ENCODE results near the gene ANKRD34A. TPM values are rescaled to one million over a fixed set of nuclear protein-coding genes. Genes with fewer than 3 reads are reported as not detected.

ANKRD34A gene
- total and polyA plus RNA-seq, 2 of the 13 experiments (the other 11 are each of a cell fraction or from before 2014, with no cell fraction given), result 0.05 to 0.07 TPM

DNA sequence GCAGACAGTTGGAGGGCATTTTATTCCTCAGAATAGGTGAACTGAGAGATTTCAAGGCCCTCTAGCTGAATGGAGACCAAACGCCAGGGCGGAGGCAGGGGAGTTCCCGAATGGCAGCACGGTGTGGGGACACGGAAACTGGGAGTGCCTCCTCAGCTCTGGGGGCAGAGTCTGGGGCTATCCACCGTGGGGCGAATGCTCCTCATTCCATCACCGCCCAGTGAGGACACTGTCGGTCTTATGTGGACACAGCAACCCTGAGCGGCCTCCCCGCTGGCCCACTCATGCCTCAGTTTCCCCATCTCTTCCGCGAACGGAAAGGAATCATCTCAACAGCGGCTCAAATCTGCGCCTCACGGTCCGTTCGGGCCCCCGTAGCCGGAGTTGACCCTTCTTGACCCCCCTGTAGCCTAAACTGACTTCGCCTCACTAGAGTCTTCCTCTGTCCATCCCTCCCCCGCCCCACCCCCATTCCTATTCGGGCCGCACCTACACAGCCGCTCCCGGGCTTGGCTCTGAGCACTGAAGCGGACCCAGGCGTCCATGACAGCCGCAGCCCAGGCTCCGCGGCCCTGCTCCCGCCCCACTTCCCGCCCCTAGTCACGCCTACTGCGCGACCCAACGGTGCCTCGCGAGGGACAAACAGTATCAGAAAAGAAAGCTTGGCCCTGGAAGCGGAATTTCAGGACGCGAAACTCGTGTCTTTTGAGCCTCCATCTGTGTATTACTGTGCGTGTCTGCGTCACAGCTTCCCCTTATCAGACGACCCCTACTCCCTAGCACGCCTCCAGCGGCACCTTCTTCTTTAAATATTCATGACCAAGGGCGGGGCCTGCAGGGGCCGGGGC, 46.0 kb downstream of the ANKRD34A start, which contains the start of gene PEX11B (continued):
- TF ChIP-seq ZNF616 (CRISPR knock-in tag; IDR thresholded peaks at IDR 0.05; ENCODE audit: low read depth), result no peak
- 0 out of 2 replicates have a peak, but pooled peaks have one; percentile 31 for TF ChIP-seq ZNF749 (CRISPR knock-in tag; IDR thresholded peaks at IDR 0.05; ENCODE audit: borderline replicate concordance)
- TF ChIP-seq ZNF772 (CRISPR knock-in tag; IDR thresholded peaks at IDR 0.05), result 0 out of 2 replicates have a peak, but pooled peaks have one; percentile 47
- peak; percentile 82; the same call in 1 of the 2 replicates for TF ChIP-seq GLI4 (CRISPR knock-in tag; IDR thresholded peaks at IDR 0.05; ENCODE audit: borderline replicate concordance)
- TF ChIP-seq FOXK1 (CRISPR knock-in tag; IDR thresholded peaks at IDR 0.05; ENCODE audit: borderline replicate concordance, low read depth), result 0 out of 2 replicates have a peak, but pooled peaks have one; percentile 25
- peak; percentile 72; the same call in 1 of the 2 replicates for TF ChIP-seq NR2C2 (CRISPR knock-in tag; IDR thresholded peaks at IDR 0.05; ENCODE audit: borderline replicate concordance)
- TF ChIP-seq HCFC1 (IDR thresholded peaks at IDR 0.05; ENCODE audit: low read depth, low read length), result peak; percentile 36; the same call in 1 of the 2 replicates
- peak; percentile 37; the same call in 1 of the 2 replicates for TF ChIP-seq GATAD2A (CRISPR knock-in tag; IDR thresholded peaks at IDR 0.05)
- 0 out of 2 replicates have a peak, but pooled peaks have one; percentile 33 for TF ChIP-seq POGZ (CRISPR knock-in tag; IDR thresholded peaks at IDR 0.05)
- TF ChIP-seq KDM5B (CRISPR knock-in tag; IDR thresholded peaks at IDR 0.05; ENCODE audit: borderline replicate concordance), result peak; percentile 41; the same call in 1 of the 2 replicates
- peak in 1 of 2 experiments; percentile 34; a peak in 1 of 4 replicates for TF ChIP-seq NR2F1 (CRISPR knock-in tag; IDR thresholded peaks at IDR 0.05)
- TF ChIP-seq, protein P1, sequence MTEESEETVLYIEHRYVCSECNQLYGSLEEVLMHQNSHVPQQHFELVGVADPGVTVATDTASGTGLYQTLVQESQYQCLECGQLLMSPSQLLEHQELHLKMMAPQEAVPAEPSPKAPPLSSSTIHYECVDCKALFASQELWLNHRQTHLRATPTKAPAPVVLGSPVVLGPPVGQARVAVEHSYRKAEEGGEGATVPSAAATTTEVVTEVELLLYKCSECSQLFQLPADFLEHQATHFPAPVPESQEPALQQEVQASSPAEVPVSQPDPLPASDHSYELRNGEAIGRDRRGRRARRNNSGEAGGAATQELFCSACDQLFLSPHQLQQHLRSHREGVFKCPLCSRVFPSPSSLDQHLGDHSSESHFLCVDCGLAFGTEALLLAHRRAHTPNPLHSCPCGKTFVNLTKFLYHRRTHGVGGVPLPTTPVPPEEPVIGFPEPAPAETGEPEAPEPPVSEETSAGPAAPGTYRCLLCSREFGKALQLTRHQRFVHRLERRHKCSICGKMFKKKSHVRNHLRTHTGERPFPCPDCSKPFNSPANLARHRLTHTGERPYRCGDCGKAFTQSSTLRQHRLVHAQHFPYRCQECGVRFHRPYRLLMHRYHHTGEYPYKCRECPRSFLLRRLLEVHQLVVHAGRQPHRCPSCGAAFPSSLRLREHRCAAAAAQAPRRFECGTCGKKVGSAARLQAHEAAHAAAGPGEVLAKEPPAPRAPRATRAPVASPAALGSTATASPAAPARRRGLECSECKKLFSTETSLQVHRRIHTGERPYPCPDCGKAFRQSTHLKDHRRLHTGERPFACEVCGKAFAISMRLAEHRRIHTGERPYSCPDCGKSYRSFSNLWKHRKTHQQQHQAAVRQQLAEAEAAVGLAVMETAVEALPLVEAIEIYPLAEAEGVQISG (CRISPR knock-in tag; IDR thresholded peaks at IDR 0.05), result peak; percentile 31; the same call in 1 of the 2 replicates
- TF ChIP-seq, protein P2, sequence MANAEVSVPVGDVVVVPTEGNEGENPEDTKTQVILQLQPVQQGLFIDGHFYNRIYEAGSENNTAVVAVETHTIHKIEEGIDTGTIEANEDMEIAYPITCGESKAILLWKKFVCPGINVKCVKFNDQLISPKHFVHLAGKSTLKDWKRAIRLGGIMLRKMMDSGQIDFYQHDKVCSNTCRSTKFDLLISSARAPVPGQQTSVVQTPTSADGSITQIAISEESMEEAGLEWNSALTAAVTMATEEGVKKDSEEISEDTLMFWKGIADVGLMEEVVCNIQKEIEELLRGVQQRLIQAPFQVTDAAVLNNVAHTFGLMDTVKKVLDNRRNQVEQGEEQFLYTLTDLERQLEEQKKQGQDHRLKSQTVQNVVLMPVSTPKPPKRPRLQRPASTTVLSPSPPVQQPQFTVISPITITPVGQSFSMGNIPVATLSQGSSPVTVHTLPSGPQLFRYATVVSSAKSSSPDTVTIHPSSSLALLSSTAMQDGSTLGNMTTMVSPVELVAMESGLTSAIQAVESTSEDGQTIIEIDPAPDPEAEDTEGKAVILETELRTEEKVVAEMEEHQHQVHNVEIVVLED (CRISPR knock-in tag; IDR thresholded peaks at IDR 0.05; ENCODE audit: borderline replicate concordance), result peak; percentile 53; the same call in 1 of the 2 replicates
- TF ChIP-seq TBP (CRISPR knock-in tag; IDR thresholded peaks at IDR 0.05), result no peak
- no peak for TF ChIP-seq ZNF777 (CRISPR knock-in tag; IDR thresholded peaks at IDR 0.05)
- no peak for TF ChIP-seq PCBP2 (optimal IDR thresholded peaks at IDR 0.05; ENCODE audit: low read depth, low read length, poor library complexity, severe bottlenecking)
- no peak for TF ChIP-seq BORCS8-MEF2B (CRISPR knock-in tag; IDR thresholded peaks at IDR 0.05)
- TF ChIP-seq ZNF598 (CRISPR knock-in tag; IDR thresholded peaks at IDR 0.05; ENCODE audit: borderline replicate concordance), result peak; percentile 39; the same call in 1 of the 2 replicates
- TF ChIP-seq, protein P3, sequence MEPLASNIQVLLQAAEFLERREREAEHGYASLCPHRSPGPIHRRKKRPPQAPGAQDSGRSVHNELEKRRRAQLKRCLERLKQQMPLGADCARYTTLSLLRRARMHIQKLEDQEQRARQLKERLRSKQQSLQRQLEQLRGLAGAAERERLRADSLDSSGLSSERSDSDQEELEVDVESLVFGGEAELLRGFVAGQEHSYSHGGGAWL (CRISPR knock-in tag; IDR thresholded peaks at IDR 0.05), result 0 out of 2 replicates have a peak, but pooled peaks have one; percentile 57
- TF ChIP-seq TCF7L2 (IDR thresholded peaks at IDR 0.05; ENCODE audit: low read depth, low read length), result no peak
